Measurements from ENCODE around the gene BCAS1. TPM values are rescaled to one million over a fixed set of nuclear protein-coding genes. Genes with fewer than 3 reads are reported as not detected.

Gene BCAS1
- total RNA-seq, 4 donors from 2014 or later, result 0.97 to 9.3 (median 4.4) TPM

- 84 to 86% methylated on average over 9 of the region's 9 CpGs for WGBS, 2 donors
- no peaks in the 10 kb centered on the region for H3K9me3 ChIP-seq
- no peak overlapping the region for H3K4me3 ChIP-seq
- no peaks in the 10 kb centered on the region for H3K4me1 ChIP-seq
- H3K27ac ChIP-seq, result no peak overlapping the region
- TF ChIP-seq CTCF (IDR thresholded peaks at IDR 0.05), result no peak
- no peak for TF ChIP-seq POLR2A (IDR thresholded peaks at IDR 0.05)
- H3K27me3 ChIP-seq, result peaks cover 0 to 6% (median 0%) of the 10 kb centered on the region in 4 donors
- intact Hi-C loops (cut with DNase I), result no loop called here
- H3K36me3 ChIP-seq, result no peaks in the 10 kb centered on the region
- no peak for DNase-seq
Measured at GRCh38 chr20:53963635-53964034, 106.8 kb downstream of the BCAS1 start.

- no peak for DNase-seq
- H3K9me3 ChIP-seq, result no peaks in the 10 kb centered on the region
- no peak overlapping the region for H3K4me3 ChIP-seq
- intact Hi-C loops (cut with DNase I), result no loop called here
- no peak overlapping the region for H3K27ac ChIP-seq
- H3K36me3 ChIP-seq, result no peaks in the 10 kb centered on the region
- H3K4me1 ChIP-seq, result no peaks in the 10 kb centered on the region
- H3K27me3 ChIP-seq, result peaks cover 0 to 11% (median 0%) of the 10 kb centered on the region in 4 donors
- TF ChIP-seq CTCF (IDR thresholded peaks at IDR 0.05) (no peak), POLR2A (IDR thresholded peaks at IDR 0.05) (no peak)
- 71 to 87% methylated on average over 3 of the region's 3 CpGs for WGBS, 2 donors
Measured at GRCh38 chr20:53962388-53962787, 108.0 kb downstream of the BCAS1 start.

GRCh38 chr20:53961527-53961926, 108.9 kb downstream of the BCAS1 start:
- Histone ChIP-seq H3K9me3 (no peaks in the 10 kb centered on the region), H3K36me3 (no peaks in the 10 kb centered on the region), H3K4me3 (no peak overlapping the region), H3K27ac (no peak overlapping the region), H3K4me1 (no peaks in the 10 kb centered on the region), H3K27me3 (peaks cover 0 to 11% (median 0%) of the 10 kb centered on the region in 4 donors)
- WGBS, 2 donors, result 48 to 59% methylated on average over 4 of the region's 4 CpGs
- DNase-seq, result no peak
- TF ChIP-seq POLR2A (IDR thresholded peaks at IDR 0.05) (no peak), CTCF (IDR thresholded peaks at IDR 0.05) (no peak)
- intact Hi-C loops (cut with DNase I), result no loop called here

GRCh38 chr20:53960579-53961272, 109.7 kb downstream of the BCAS1 start:
- intact Hi-C loops (cut with DNase I), result no loop called here
- no peak for DNase-seq

More at GRCh38 chr20:53960579-53961272, 109.7 kb downstream of the BCAS1 start:
- no peak for TF ChIP-seq POLR2A (IDR thresholded peaks at IDR 0.05)
- TF ChIP-seq CTCF (IDR thresholded peaks at IDR 0.05), result no peak
- 19 to 32% methylated on average over 2 of the region's 2 CpGs for WGBS, 2 donors
- no peaks in the 10 kb centered on the region for H3K9me3 ChIP-seq
- peaks cover 0 to 11% (median 0%) of the 10 kb centered on the region in 4 donors for H3K27me3 ChIP-seq
- no peaks in the 10 kb centered on the region for H3K4me1 ChIP-seq
- no peaks in the 10 kb centered on the region for H3K36me3 ChIP-seq
- H3K4me3 ChIP-seq, result no peak overlapping the region
- H3K27ac ChIP-seq, result no peak overlapping the region
